ENCODE measurements around the gene PRSS36. TPM values are rescaled to one million over a fixed set of nuclear protein-coding genes. Genes with fewer than 3 reads are reported as not detected.

PRSS36 gene
- total RNA-seq, 1 experiment from 2014 or later: not detected

- no peaks in the 10 kb centered on the region for H4K20me1 ChIP-seq (ENCODE audit: insufficient read depth, low read depth, low read length)
- H3K36me3 ChIP-seq (ENCODE audit: insufficient read depth, low read length): no peaks in the 10 kb centered on the region
- H3K27ac ChIP-seq (ENCODE audit: low read length): no peak overlapping the region
- DNase-seq: no peak
- no peaks in the 10 kb centered on the region for H3K27me3 ChIP-seq (ENCODE audit: low read length)
- no peaks in the 10 kb centered on the region for H3K79me2 ChIP-seq (ENCODE audit: low read length)
- H3K9me2 ChIP-seq (replicated peaks; ENCODE audit: insufficient read depth, low read length): no peaks in the 10 kb centered on the region
- no peaks in the 10 kb centered on the region for H3K9me3 ChIP-seq (ENCODE audit: low read length)
- no peak overlapping the region for H2AFZ ChIP-seq (ENCODE audit: low read length)
- H3K9ac ChIP-seq (ENCODE audit: low read length): no peak overlapping the region
- H3K4me3 ChIP-seq (ENCODE audit: low read length): no peak overlapping the region
- H3K4me2 ChIP-seq (ENCODE audit: low read depth, low read length, poor library complexity, severe bottlenecking): no peak overlapping the region
- H3K4me1 ChIP-seq (ENCODE audit: low read length): no peaks in the 10 kb centered on the region
These were observed 15.0 kb downstream of the PRSS36 start for GRCh38 chr16:31134625-31135534.

- Histone ChIP-seq H4K20me1 (ENCODE audit: insufficient read depth, low read depth, low read length) (no peaks in the 10 kb centered on the region), H3K9ac (ENCODE audit: low read length) (no peak overlapping the region), H3K36me3 (ENCODE audit: insufficient read depth, low read length) (no peaks in the 10 kb centered on the region), H3K79me2 (ENCODE audit: low read length) (no peaks in the 10 kb centered on the region), H2AFZ (ENCODE audit: low read length) (no peak overlapping the region), H3K4me3 (ENCODE audit: low read length) (no peak overlapping the region), H3K4me1 (ENCODE audit: low read length) (no peaks in the 10 kb centered on the region), H3K27me3 (ENCODE audit: low read length) (no peaks in the 10 kb centered on the region), H3K27ac (ENCODE audit: low read length) (no peak overlapping the region), H3K4me2 (ENCODE audit: low read depth, low read length, poor library complexity, severe bottlenecking) (no peak overlapping the region), H3K9me2 (replicated peaks; ENCODE audit: insufficient read depth, low read length) (no peaks in the 10 kb centered on the region), H3K9me3 (ENCODE audit: low read length) (no peaks in the 10 kb centered on the region)
- DNase-seq: no peak
These were observed 15.7 kb downstream of the PRSS36 start for GRCh38 chr16:31134091-31134571.

- Histone ChIP-seq H3K9me2 (replicated peaks; ENCODE audit: insufficient read depth, low read length) (no peaks in the 10 kb centered on the region), H4K20me1 (ENCODE audit: insufficient read depth, low read depth, low read length) (no peaks in the 10 kb centered on the region), H3K4me3 (ENCODE audit: low read length) (no peak overlapping the region), H2AFZ (ENCODE audit: low read length) (no peak overlapping the region), H3K79me2 (ENCODE audit: low read length) (no peaks in the 10 kb centered on the region), H3K9ac (ENCODE audit: low read length) (no peak overlapping the region), H3K27ac (ENCODE audit: low read length) (no peak overlapping the region), H3K36me3 (ENCODE audit: insufficient read depth, low read length) (no peaks in the 10 kb centered on the region), H3K9me3 (ENCODE audit: low read length) (no peaks in the 10 kb centered on the region), H3K4me1 (ENCODE audit: low read length) (no peaks in the 10 kb centered on the region), H3K4me2 (ENCODE audit: low read depth, low read length, poor library complexity, severe bottlenecking) (no peak overlapping the region), H3K27me3 (ENCODE audit: low read length) (no peaks in the 10 kb centered on the region)
- no peak for DNase-seq
These were observed 16.8 kb downstream of the PRSS36 start for GRCh38 chr16:31133046-31133501.

GRCh38 chr16:31132303-31132979 is 17.4 kb downstream of the PRSS36 start:
- Histone ChIP-seq H3K27me3 (ENCODE audit: low read length) (no peaks in the 10 kb centered on the region), H3K36me3 (ENCODE audit: insufficient read depth, low read length) (no peaks in the 10 kb centered on the region), H3K79me2 (ENCODE audit: low read length) (no peaks in the 10 kb centered on the region), H3K9me2 (replicated peaks; ENCODE audit: insufficient read depth, low read length) (no peaks in the 10 kb centered on the region), H3K4me3 (ENCODE audit: low read length) (no peak overlapping the region), H3K4me2 (ENCODE audit: low read depth, low read length, poor library complexity, severe bottlenecking) (no peak overlapping the region), H3K27ac (ENCODE audit: low read length) (no peak overlapping the region), H3K9ac (ENCODE audit: low read length) (no peak overlapping the region), H2AFZ (ENCODE audit: low read length) (no peak overlapping the region), H3K4me1 (ENCODE audit: low read length) (no peaks in the 10 kb centered on the region), H3K9me3 (ENCODE audit: low read length) (no peaks in the 10 kb centered on the region), H4K20me1 (ENCODE audit: insufficient read depth, low read depth, low read length) (no peaks in the 10 kb centered on the region)
- DNase-seq: no peak

- Histone ChIP-seq H3K79me2 (ENCODE audit: low read length) (no peaks in the 10 kb centered on the region), H3K27me3 (ENCODE audit: low read length) (no peaks in the 10 kb centered on the region), H3K4me1 (ENCODE audit: low read length) (no peaks in the 10 kb centered on the region), H2AFZ (ENCODE audit: low read length) (no peak overlapping the region), H3K4me3 (ENCODE audit: low read length) (no peak overlapping the region), H3K36me3 (ENCODE audit: insufficient read depth, low read length) (no peaks in the 10 kb centered on the region), H3K27ac (ENCODE audit: low read length) (no peak overlapping the region), H3K9ac (ENCODE audit: low read length) (no peak overlapping the region), H3K9me3 (ENCODE audit: low read length) (no peaks in the 10 kb centered on the region), H3K9me2 (replicated peaks; ENCODE audit: insufficient read depth, low read length) (no peaks in the 10 kb centered on the region), H3K4me2 (ENCODE audit: low read depth, low read length, poor library complexity, severe bottlenecking) (no peak overlapping the region), H4K20me1 (ENCODE audit: insufficient read depth, low read depth, low read length) (no peaks in the 10 kb centered on the region)
- DNase-seq: no peak
These were observed 18.0 kb downstream of the PRSS36 start for GRCh38 chr16:31131841-31132271.

DNA sequence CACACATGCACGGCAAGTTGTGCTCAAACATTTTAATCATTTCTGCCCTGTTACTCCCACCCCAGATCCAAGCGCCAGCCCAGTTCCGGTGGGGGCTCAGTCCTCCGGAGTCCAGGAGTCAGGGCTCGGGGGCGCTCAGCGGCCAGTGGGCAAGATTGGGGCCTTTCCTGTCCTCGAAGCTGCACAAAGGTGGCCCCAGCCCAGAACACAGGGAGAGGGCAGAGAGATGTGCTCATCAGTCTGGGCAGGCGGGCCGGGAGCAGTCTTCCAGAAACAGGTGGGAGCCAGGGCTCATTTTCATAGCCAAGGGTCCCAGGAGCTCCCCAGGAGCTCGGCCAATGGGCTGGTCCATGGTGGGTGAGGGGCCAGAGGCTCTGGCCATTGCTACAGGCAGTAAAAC is 18.4 kb downstream of the PRSS36 start:
- Histone ChIP-seq H3K9me2 (replicated peaks; ENCODE audit: insufficient read depth, low read length) (no peaks in the 10 kb centered on the region), H3K27me3 (ENCODE audit: low read length) (no peaks in the 10 kb centered on the region), H3K36me3 (ENCODE audit: insufficient read depth, low read length) (no peaks in the 10 kb centered on the region), H2AFZ (ENCODE audit: low read length) (no peak overlapping the region), H3K4me3 (ENCODE audit: low read length) (no peak overlapping the region), H3K27ac (ENCODE audit: low read length) (no peak overlapping the region), H3K9ac (ENCODE audit: low read length) (no peak overlapping the region), H3K4me2 (ENCODE audit: low read depth, low read length, poor library complexity, severe bottlenecking) (no peak overlapping the region), H3K4me1 (ENCODE audit: low read length) (no peaks in the 10 kb centered on the region), H3K9me3 (ENCODE audit: low read length) (no peaks in the 10 kb centered on the region), H3K79me2 (ENCODE audit: low read length) (no peaks in the 10 kb centered on the region), H4K20me1 (ENCODE audit: insufficient read depth, low read depth, low read length) (no peaks in the 10 kb centered on the region)
- no peak for DNase-seq

- Histone ChIP-seq H3K4me1 (ENCODE audit: low read length) (no peaks in the 10 kb centered on the region), H3K4me3 (ENCODE audit: low read length) (no peak overlapping the region), H3K79me2 (ENCODE audit: low read length) (no peaks in the 10 kb centered on the region), H3K9me3 (ENCODE audit: low read length) (no peaks in the 10 kb centered on the region), H3K4me2 (ENCODE audit: low read depth, low read length, poor library complexity, severe bottlenecking) (no peak overlapping the region), H3K9ac (ENCODE audit: low read length) (no peak overlapping the region), H3K27me3 (ENCODE audit: low read length) (no peaks in the 10 kb centered on the region), H3K36me3 (ENCODE audit: insufficient read depth, low read length) (no peaks in the 10 kb centered on the region), H2AFZ (ENCODE audit: low read length) (no peak overlapping the region), H3K9me2 (replicated peaks; ENCODE audit: insufficient read depth, low read length) (no peaks in the 10 kb centered on the region), H3K27ac (ENCODE audit: low read length) (no peak overlapping the region), H4K20me1 (ENCODE audit: insufficient read depth, low read depth, low read length) (no peaks in the 10 kb centered on the region)
- no peak for DNase-seq
These were observed 19.0 kb downstream of the PRSS36 start for GRCh38 chr16:31130899-31131298.

- Histone ChIP-seq H3K9ac (ENCODE audit: low read length) (no peak overlapping the region), H3K9me3 (ENCODE audit: low read length) (no peaks in the 10 kb centered on the region), H3K27ac (ENCODE audit: low read length) (no peak overlapping the region), H3K36me3 (ENCODE audit: insufficient read depth, low read length) (no peaks in the 10 kb centered on the region), H2AFZ (ENCODE audit: low read length) (no peak overlapping the region), H3K27me3 (ENCODE audit: low read length) (no peaks in the 10 kb centered on the region), H3K4me3 (ENCODE audit: low read length) (no peak overlapping the region), H3K79me2 (ENCODE audit: low read length) (no peaks in the 10 kb centered on the region), H3K9me2 (replicated peaks; ENCODE audit: insufficient read depth, low read length) (no peaks in the 10 kb centered on the region), H3K4me2 (ENCODE audit: low read depth, low read length, poor library complexity, severe bottlenecking) (no peak overlapping the region), H3K4me1 (ENCODE audit: low read length) (no peaks in the 10 kb centered on the region), H4K20me1 (ENCODE audit: insufficient read depth, low read depth, low read length) (no peaks in the 10 kb centered on the region)
- no peak for DNase-seq
These were observed 19.5 kb downstream of the PRSS36 start for GRCh38 chr16:31130336-31130891.
